ENCODE measurements around the gene MYH11. TPM values are rescaled to one million over a fixed set of nuclear protein-coding genes. Genes with fewer than 3 reads are reported as not detected.

The MYH11 gene
- total RNA-seq, result 10 to 100 TPM in 3 of 4 donors, 1 to 10 TPM in 1; 8.4 to 26.4 (median 15.2) TPM
- 10 to 100 TPM in 1 of 3 donors, 1 to 10 TPM in 2; 6.1 to 15.0 (median 8.0) TPM for polyA plus RNA-seq
- long read RNA-seq, donor 1, full-length matches to known transcripts, result 1 of 12 reads
- long read RNA-seq, donor 1, partial matches to known transcripts, result 6 of 12 reads
- long read RNA-seq, donor 1, other reads (novel, unspliced or antisense), result 5 of 12 reads
- long read RNA-seq, donor 2, full-length matches to known transcripts, result 6 of 32 reads
- long read RNA-seq, donor 2, partial matches to known transcripts, result 16 of 32 reads
- long read RNA-seq, donor 2, other reads (novel, unspliced or antisense), result 10 of 32 reads

GRCh38 chr16:15856901-15857698, at the start of gene MYH11:
TSS of gene MYH11 (minus strand) at chr16:15857028. CDS start at chr16:15838252, 18,776 bp downstream.
- H3K27ac ChIP-seq, result peak within 1 kb of the TSS; percentile 9
- peaks cover 15% of the 10 kb centered on the region for H3K4me1 ChIP-seq
- intact Hi-C loops (cut with DNase I), result loop anchor here in 1 of 2 donors (5.0 kb wide), 1 partner anchor 270 kb away; no protein-coding TSS in a partner anchor
- DNase-seq, result no peak
- no peaks in the 10 kb centered on the region for H3K36me3 ChIP-seq (ENCODE audit: insufficient read depth in 1 of 2, low read depth in 1 of 2)
- 0 to 1% (median 1%) methylated on average over 44 to 48 of the region's 49 CpGs for WGBS, 3 donors
- peak; percentile 44 to 63 (median 51) for ATAC-seq
- H3K4me3 ChIP-seq, result peak within 1 kb of the TSS; percentile 61
- peaks cover 0 to 13% (median 4%) of the 10 kb centered on the region in 3 donors for H3K27me3 ChIP-seq (ENCODE audit: insufficient read depth in 3 of 3, low read length in 2 of 3)
- no peak for TF ChIP-seq CTCF (IDR thresholded peaks at IDR 0.05)
- no peaks in the 10 kb centered on the region for H3K9me3 ChIP-seq

DNA sequence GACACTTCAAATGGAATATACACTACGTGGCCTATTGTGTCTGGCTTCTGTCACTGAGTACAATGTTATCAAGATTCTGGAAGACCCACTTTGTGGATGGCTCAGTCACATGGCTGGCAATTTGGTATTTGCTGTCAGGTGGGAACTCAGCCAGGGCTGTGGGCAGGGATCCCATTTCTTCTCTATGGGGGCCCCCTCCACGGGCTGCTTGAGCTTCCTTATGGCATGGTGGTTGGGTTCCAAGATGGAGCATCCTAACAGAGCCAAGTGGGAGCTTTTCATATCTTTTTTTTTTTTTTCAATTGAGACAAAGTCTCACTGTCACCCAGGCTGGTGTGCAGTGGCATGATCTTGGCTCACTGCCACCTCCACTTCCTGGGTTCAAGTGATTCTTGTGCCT, 49.6 kb upstream of the MYH11 start:
- H3K27ac ChIP-seq, result no peak overlapping the region
- no peak overlapping the region for H3K4me3 ChIP-seq
- no peaks in the 10 kb centered on the region for H3K9me3 ChIP-seq
- ATAC-seq (no peak), DNase-seq (no peak)
- WGBS, 3 donors, result 77 to 88% (median 78%) methylated on average over 2 of the region's 2 CpGs
- no peaks in the 10 kb centered on the region for H3K4me1 ChIP-seq
- TF ChIP-seq CTCF (IDR thresholded peaks at IDR 0.05), result no peak
- no peaks in the 10 kb centered on the region for H3K27me3 ChIP-seq (ENCODE audit: insufficient read depth in 3 of 3, low read length in 2 of 3)
- no peaks in the 10 kb centered on the region for H3K36me3 ChIP-seq (ENCODE audit: insufficient read depth in 1 of 2, low read depth in 1 of 2)
- intact Hi-C loops (cut with DNase I), result no loop called here

GRCh38 chr16:15903960-15904359, 47.1 kb upstream of the MYH11 start:
- no peak overlapping the region for H3K4me3 ChIP-seq
- H3K27ac ChIP-seq, result no peak overlapping the region
- WGBS, 3 donors, result 96 to 97% (median 97%) methylated on average over 5 of the region's 5 CpGs
- H3K4me1 ChIP-seq, result no peaks in the 10 kb centered on the region
- ATAC-seq (no peak), DNase-seq (no peak)
- no peaks in the 10 kb centered on the region for H3K36me3 ChIP-seq (ENCODE audit: insufficient read depth in 1 of 2, low read depth in 1 of 2)
- no peaks in the 10 kb centered on the region for H3K27me3 ChIP-seq (ENCODE audit: insufficient read depth in 3 of 3, low read length in 2 of 3)
- no peaks in the 10 kb centered on the region for H3K9me3 ChIP-seq
- TF ChIP-seq CTCF (IDR thresholded peaks at IDR 0.05), result no peak
- intact Hi-C loops (cut with DNase I), result no loop called here

DNA sequence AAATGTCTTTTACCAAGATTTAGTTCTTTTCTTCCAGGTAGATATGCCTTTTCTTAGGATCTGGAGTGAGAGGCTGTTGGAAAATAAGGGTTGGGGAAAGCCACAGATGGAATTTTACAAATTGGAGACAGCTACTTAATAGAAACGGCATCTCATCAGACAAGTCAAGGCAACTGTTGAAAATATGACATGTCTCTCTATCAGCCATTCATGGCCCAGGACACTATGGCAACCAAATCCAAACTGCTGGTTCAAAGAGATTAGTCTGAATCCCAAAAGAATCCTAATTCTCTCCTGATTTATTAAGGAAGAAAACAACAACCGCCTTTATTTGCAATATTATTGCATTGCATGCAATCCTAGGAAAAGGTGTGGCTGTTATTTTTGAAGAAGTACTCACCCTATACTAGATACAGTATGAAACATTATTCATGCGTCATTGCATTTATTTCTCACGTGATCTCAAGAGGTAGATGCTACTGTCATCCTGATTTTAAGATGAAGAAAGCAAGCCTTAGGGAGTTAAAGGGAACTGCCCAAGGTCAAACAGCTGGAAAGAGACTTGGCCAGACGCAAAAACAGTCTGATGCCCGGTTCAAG, 44.2 kb upstream of the MYH11 start:
- no peak for ATAC-seq
- 55 to 59% (median 56%) methylated on average over 6 of the region's 6 CpGs for WGBS, 3 donors

More for the DNA sequence above, 44.2 kb upstream of the MYH11 start:
- intact Hi-C loops (cut with DNase I), result no loop called here
- Histone ChIP-seq H3K4me3 (no peak overlapping the region), H3K27ac (no peak overlapping the region), H3K36me3 (ENCODE audit: insufficient read depth in 1 of 2, low read depth in 1 of 2) (no peaks in the 10 kb centered on the region), H3K4me1 (no peaks in the 10 kb centered on the region), H3K9me3 (no peaks in the 10 kb centered on the region), H3K27me3 (ENCODE audit: insufficient read depth in 3 of 3, low read length in 2 of 3) (no peaks in the 10 kb centered on the region)
- no peak for DNase-seq
- no peak for TF ChIP-seq CTCF (IDR thresholded peaks at IDR 0.05)

Measured in psoas muscle (tissue), 8 donors.